Measurements from ENCODE around the gene MLLT3.

DNA sequence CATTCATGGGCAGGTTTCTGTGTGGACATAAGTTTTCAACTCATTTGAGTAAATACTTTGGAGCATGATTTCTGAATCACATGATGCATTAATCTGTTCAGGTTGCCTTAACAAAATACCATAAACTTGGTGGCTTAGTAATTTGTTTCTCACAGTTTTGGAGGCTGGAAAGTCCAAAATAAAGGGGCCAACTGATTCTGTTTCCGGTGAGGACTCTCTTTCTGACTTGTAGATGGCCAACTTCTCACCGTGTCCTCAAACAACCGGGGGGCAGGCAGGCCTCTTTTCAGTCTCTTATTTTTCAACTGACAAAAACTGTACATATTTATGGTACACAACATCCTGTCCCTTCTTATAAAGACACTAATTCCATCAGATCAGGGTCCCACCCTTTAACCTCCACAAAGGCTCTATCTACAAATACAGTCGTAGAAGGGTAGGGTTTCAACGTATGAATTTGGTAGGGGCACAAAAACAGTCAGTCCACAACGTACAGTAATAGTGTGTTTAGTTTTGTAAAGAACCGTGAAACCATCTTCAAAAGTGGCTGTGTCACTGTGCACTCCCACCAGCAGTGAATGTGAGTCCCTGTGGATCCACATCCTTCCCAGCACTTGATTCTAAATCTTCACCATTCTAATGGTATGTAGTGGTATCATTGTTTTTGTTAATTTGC lies 37.2 kb downstream of the MLLT3 start:
- TF ChIP-seq, protein P1, sequence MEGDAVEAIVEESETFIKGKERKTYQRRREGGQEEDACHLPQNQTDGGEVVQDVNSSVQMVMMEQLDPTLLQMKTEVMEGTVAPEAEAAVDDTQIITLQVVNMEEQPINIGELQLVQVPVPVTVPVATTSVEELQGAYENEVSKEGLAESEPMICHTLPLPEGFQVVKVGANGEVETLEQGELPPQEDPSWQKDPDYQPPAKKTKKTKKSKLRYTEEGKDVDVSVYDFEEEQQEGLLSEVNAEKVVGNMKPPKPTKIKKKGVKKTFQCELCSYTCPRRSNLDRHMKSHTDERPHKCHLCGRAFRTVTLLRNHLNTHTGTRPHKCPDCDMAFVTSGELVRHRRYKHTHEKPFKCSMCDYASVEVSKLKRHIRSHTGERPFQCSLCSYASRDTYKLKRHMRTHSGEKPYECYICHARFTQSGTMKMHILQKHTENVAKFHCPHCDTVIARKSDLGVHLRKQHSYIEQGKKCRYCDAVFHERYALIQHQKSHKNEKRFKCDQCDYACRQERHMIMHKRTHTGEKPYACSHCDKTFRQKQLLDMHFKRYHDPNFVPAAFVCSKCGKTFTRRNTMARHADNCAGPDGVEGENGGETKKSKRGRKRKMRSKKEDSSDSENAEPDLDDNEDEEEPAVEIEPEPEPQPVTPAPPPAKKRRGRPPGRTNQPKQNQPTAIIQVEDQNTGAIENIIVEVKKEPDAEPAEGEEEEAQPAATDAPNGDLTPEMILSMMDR (IDR thresholded peaks at IDR 0.05; ENCODE audit: extremely low read depth in 1 of 2, insufficient read depth in 1 of 2, low read depth in 1 of 2, low read length in 2 of 2), result no peak
- no peak for TF ChIP-seq POLR2AphosphoS5 (IDR thresholded peaks at IDR 0.05; ENCODE audit: insufficient read depth, low read depth, low read length)
- TF ChIP-seq, protein P2, sequence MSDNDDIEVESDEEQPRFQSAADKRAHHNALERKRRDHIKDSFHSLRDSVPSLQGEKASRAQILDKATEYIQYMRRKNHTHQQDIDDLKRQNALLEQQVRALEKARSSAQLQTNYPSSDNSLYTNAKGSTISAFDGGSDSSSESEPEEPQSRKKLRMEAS (IDR thresholded peaks at IDR 0.05; ENCODE audit: insufficient read depth, insufficient read length), result no peak

Data from endothelial cell of umbilical vein (primary cell).